Left ventricle myocardium inferior (tissue), 1 donor: Measurements from ENCODE around the gene EHHADH. TPM values are rescaled to one million over a fixed set of nuclear protein-coding genes. Genes with fewer than 3 reads are reported as not detected.

Experiments used
- DNase-seq: peaks from one replicate; pipeline ENCODE4 v3.0.0-alpha.2; 2020
- H3K27ac ChIP-seq: fragments of 200-600 bp; replicated peaks from 2 replicates; pipeline ENCODE4 v1.8.0; 2021
- H3K27me3 ChIP-seq: fragments of 200-600 bp; 2 replicates; pipeline ENCODE4 v1.8.0; 2021; ENCODE audit warnings: low read depth
- H3K36me3 ChIP-seq: fragments of 200-600 bp; 2 replicates; pipeline ENCODE4 v1.8.0; 2021
- H3K4me1 ChIP-seq: fragments of 200-600 bp; 2 replicates; pipeline ENCODE4 v1.8.0; 2021
- H3K4me3 ChIP-seq: fragments of 200-600 bp; 2 replicates; pipeline ENCODE4 v1.8.0; 2021; ENCODE audit warnings: mild to moderate bottlenecking, moderate library complexity
- H3K9me3 ChIP-seq: fragments of 200-600 bp; replicated peaks from 2 replicates; pipeline ENCODE4 v1.8.0; 2021
- intact Hi-C: fragments of 100-400 bp; cut with micrococcal nuclease; formaldehyde crosslinking; loops from one replicate; pipeline ENCODE4 v1.11.0; 2022
- microRNA-seq: library from miRNA; unstranded; fragments of <30 nt; microRNA quantifications from one replicate; pipeline ENCODE4 v1.2.0, GENCODE V29; 2020
- total RNA-seq: library from RNA; stranded (reverse); fragmentation: NEBNext Ultra II Directional; extraction: Animal tissue kit (Norgen Biotek cat#: 25700); gene quantifications from one replicate; pipeline ENCODE4 v1.2.1, GENCODE V29; 2021
- TF ChIP-seq, protein P1 (sequence below): fragments of 200-600 bp; IDR thresholded peaks from 2 replicates; pipeline ENCODE4 v1.8.0; 2021; ENCODE audit warnings: antibody characterized with exemption, mild to moderate bottlenecking, borderline replicate concordance
- donor health status: DM: no; HTN: yes; CAD: no; lungs with severe emphysema.

EHHADH gene
- total RNA-seq, 1 donor from 2014 or later = 20.1 TPM

DNA sequence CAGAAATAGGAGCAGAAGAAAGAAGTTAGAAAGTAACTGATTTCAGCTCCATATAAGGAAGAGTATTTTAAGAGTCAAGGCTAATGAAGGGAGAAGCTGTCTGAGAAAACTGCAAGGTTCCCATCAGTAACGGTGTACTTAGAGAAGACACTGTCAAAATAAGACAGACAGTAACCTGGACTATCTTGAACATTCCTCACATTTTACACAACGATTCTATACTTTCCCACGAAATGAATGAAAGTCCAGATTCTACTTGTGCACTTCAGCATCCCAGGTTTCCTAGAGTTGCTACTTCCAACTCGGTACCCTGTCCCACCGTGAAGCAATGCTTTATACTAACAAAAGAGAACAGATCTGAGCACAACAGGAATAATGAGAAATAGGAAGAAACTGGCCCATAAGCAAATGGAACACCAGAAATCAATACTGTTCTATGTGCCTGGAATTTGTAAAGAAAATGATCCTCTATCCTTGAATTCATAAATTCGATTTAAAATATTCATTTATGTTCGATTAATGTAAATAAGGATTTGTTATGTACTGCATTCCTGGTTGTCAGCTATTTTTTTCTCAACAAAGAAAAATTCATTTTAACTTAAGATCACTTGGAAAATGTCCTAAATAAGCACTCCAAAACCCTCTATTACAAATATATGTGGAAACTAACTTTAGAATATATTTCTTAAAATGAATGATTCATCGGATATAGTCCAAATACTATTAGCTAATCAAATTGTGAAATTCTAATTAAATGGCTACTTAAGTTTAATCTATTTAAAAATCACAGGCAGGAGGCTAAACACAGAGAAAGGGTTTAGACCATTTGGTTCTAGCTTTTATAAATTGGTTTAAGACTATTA, 102.5 kb downstream of the EHHADH start:
- DNase-seq = no peak
- Histone ChIP-seq H3K27me3 (peaks cover 87% of the 10 kb centered on the region), H3K27ac (peak overlapping the region; percentile 91), H3K36me3 (no peaks in the 10 kb centered on the region), H3K4me1 (peaks cover 46% of the 10 kb centered on the region), H3K4me3 (peak overlapping the region; percentile 74), H3K9me3 (no peaks in the 10 kb centered on the region)
- intact Hi-C loops = no loop called here
- TF ChIP-seq, protein P1, sequence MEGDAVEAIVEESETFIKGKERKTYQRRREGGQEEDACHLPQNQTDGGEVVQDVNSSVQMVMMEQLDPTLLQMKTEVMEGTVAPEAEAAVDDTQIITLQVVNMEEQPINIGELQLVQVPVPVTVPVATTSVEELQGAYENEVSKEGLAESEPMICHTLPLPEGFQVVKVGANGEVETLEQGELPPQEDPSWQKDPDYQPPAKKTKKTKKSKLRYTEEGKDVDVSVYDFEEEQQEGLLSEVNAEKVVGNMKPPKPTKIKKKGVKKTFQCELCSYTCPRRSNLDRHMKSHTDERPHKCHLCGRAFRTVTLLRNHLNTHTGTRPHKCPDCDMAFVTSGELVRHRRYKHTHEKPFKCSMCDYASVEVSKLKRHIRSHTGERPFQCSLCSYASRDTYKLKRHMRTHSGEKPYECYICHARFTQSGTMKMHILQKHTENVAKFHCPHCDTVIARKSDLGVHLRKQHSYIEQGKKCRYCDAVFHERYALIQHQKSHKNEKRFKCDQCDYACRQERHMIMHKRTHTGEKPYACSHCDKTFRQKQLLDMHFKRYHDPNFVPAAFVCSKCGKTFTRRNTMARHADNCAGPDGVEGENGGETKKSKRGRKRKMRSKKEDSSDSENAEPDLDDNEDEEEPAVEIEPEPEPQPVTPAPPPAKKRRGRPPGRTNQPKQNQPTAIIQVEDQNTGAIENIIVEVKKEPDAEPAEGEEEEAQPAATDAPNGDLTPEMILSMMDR = no peak

DNA sequence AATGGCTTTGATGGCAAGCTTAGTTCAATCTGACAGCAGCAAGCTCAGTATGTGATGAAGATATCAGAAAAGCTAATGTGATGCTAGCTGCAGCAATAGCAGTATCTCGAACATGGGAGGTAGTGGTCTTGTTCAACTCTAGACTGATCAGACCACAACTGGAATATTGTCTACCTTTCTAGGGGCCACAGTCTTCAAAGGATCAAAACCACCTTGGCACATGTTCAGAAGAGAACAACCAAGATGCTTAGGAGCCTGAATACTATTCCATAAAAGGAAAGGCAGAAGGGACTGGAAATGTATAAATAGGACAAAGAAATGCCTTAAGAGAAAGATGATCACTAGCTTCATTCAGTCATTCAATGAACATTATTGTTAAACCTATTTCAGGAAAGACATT, 103.3 kb downstream of the EHHADH start:
- Histone ChIP-seq H3K4me3 (peak overlapping the region; percentile 74), H3K9me3 (no peaks in the 10 kb centered on the region), H3K36me3 (no peaks in the 10 kb centered on the region), H3K27ac (no peak overlapping the region), H3K27me3 (peaks cover 80% of the 10 kb centered on the region), H3K4me1 (peaks cover 46% of the 10 kb centered on the region)
- intact Hi-C loops = no loop called here
- TF ChIP-seq, protein P1 = no peak
- DNase-seq = no peak

- H3K4me3 ChIP-seq = no peak overlapping the region
- H3K9me3 ChIP-seq = no peaks in the 10 kb centered on the region
- intact Hi-C loops = no loop called here
- DNase-seq = no peak
- no peaks in the 10 kb centered on the region for H3K36me3 ChIP-seq
- H3K27me3 ChIP-seq = peaks cover 72% of the 10 kb centered on the region
- H3K27ac ChIP-seq = no peak overlapping the region
- H3K4me1 ChIP-seq = peaks cover 46% of the 10 kb centered on the region
- TF ChIP-seq, protein P1 = no peak
These were observed 104.3 kb downstream of the EHHADH start for GRCh38 chr3:185149591-185149990.

- Histone ChIP-seq H3K27ac (no peak overlapping the region), H3K4me3 (no peak overlapping the region), H3K9me3 (no peaks in the 10 kb centered on the region), H3K36me3 (no peaks in the 10 kb centered on the region), H3K4me1 (peaks cover 14% of the 10 kb centered on the region), H3K27me3 (peaks cover 33% of the 10 kb centered on the region)
- intact Hi-C loops = no loop called here
- TF ChIP-seq, protein P1 = no peak
- no peak for DNase-seq
These were observed 108.3 kb downstream of the EHHADH start for GRCh38 chr3:185145511-185145910.

DNA sequence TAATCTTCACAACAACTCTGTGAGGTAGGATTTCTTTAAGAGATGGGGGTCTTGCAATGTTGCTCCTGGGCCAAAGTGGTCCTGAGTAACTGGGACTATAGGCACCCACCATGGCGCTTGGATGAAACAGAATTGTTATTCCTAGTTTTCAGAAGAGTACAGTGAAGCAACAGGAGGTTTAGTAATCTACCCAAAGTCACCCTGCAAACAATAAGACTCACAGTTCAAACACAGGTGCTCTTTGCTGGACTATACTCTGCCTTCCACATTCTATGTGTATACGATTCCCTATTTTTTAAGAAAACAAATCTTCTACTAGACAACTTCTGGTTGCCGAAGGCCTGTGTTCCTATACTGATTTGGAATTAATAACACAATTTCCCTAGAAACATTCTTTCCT, 109.1 kb downstream of the EHHADH start:
- H3K36me3 ChIP-seq = no peaks in the 10 kb centered on the region
- TF ChIP-seq, protein P1 = no peak
- H3K4me3 ChIP-seq = no peak overlapping the region
- no peaks in the 10 kb centered on the region for H3K9me3 ChIP-seq
- peaks cover 26% of the 10 kb centered on the region for H3K27me3 ChIP-seq
- intact Hi-C loops = no loop called here
- H3K27ac ChIP-seq = no peak overlapping the region
- no peak for DNase-seq
- peaks cover 7% of the 10 kb centered on the region for H3K4me1 ChIP-seq

Small RNA genes within 50 kb of the gene (microRNA-seq; reads per million reads assigned to microRNA genes)
- not detected for gene MIR5588

Other genes starting within 250 kb of the EHHADH start
- 1.4 TPM for gene C3orf70, start 101.0 kb downstream of the EHHADH start, total RNA-seq
- gene MAP3K13, start 109.1 kb upstream of the EHHADH start, total RNA-seq = 8.4 TPM
- 10.0 TPM for gene TMEM41A, start 245.0 kb upstream of the EHHADH start, total RNA-seq